Suprapubic skin (tissue), 4 donors: ENCODE data around the gene HSBP1. TPM values are rescaled to one million over a fixed set of nuclear protein-coding genes. Genes with fewer than 3 reads are reported as not detected.

ENCODE experiments used
- DNase-seq, 2 donors: peaks; one replicate each; pipeline ENCODE4 v3.0.0-alpha.2; 2019; ENCODE audit warnings: low spot score in 2 of 2
- H3K27ac ChIP-seq: fragments of 200-600 bp; sonication (generic); one replicate; pipeline ENCODE4 v1.5.1; 2019
- H3K27me3 ChIP-seq: fragments of 200-600 bp; sonication (generic); one replicate; pipeline ENCODE4 v1.5.1; 2019
- H3K36me3 ChIP-seq: fragments of 200-600 bp; sonication (generic); one replicate; pipeline ENCODE4 v1.5.1; 2019
- H3K4me1 ChIP-seq: fragments of 200-600 bp; sonication (generic); one replicate; pipeline ENCODE4 v1.5.1; 2019
- H3K4me3 ChIP-seq: fragments of 200-600 bp; sonication (generic); one replicate; pipeline ENCODE4 v1.5.1; 2019; ENCODE audit warnings: mild to moderate bottlenecking
- H3K9me3 ChIP-seq: fragments of 200-600 bp; sonication (generic); one replicate; pipeline ENCODE4 v1.5.1; 2019
- CTCF ChIP-seq, 2 donors: fragments of 200-600 bp in 1 of 2; fragments of 450-650 bp in 1 of 2; sonication (generic) in 1 of 2; IDR thresholded peaks; one replicate each; pipeline ENCODE4 v1.5.1; 2016 to 2019; ENCODE audit warnings: antibody characterized with exemption in 2 of 2, mild to moderate bottlenecking in 1 of 2, moderate library complexity in 1 of 2
- EP300 ChIP-seq: sonication (generic); formaldehyde crosslinking; IDR thresholded peaks from one replicate; pipeline ENCODE4 v1.6.1; 2017; ENCODE audit warnings: antibody characterized with exemption
- POLR2A ChIP-seq, 2 donors: fragments of 450-650 bp; IDR thresholded peaks; one replicate each; pipeline ENCODE4 v1.6.1; 2017; ENCODE audit warnings: antibody characterized with exemption in 2 of 2, mild to moderate bottlenecking in 2 of 2, moderate library complexity in 2 of 2
- POLR2AphosphoS5 ChIP-seq, 3 donors: sonication (generic); formaldehyde crosslinking; IDR thresholded peaks; one replicate each; pipeline ENCODE4 v1.6.1; 2017; ENCODE audit warnings: antibody characterized with exemption in 3 of 3
- WGBS: methylation state at CpG from one replicate; pipeline ENCODE4 v1.1.5; 2018; 5-methylcytosine and 5-hydroxymethylcytosine counted together
- total RNA-seq, 4 donors: library from RNA; depleted of rRNA; stranded (reverse); fragments of >200 nt; gene quantifications; one replicate each; pipeline ENCODE4 v1.1.0, GENCODE V29; 2016

Gene HSBP1
- total RNA-seq, 4 donors from 2014 or later = 13.4 to 22.0 (median 17.2) TPM

- peaks cover 7% of the 10 kb centered on the region for H3K27me3 ChIP-seq
- H3K4me3 ChIP-seq = no peak overlapping the region
- H3K9me3 ChIP-seq = no peaks in the 10 kb centered on the region
- TF ChIP-seq POLR2AphosphoS5 (IDR thresholded peaks at IDR 0.05) = no peak
- no peak for TF ChIP-seq POLR2A (IDR thresholded peaks at IDR 0.05)
- TF ChIP-seq EP300 = no peak
- TF ChIP-seq CTCF (IDR thresholded peaks at IDR 0.05) = no peak
- no peak for DNase-seq
- no peaks in the 10 kb centered on the region for H3K36me3 ChIP-seq
- H3K27ac ChIP-seq = no peak overlapping the region
- H3K4me1 ChIP-seq = peaks cover 1% of the 10 kb centered on the region
- WGBS = 71% methylated on average over 5 of the region's 5 CpGs
Measured at GRCh38 chr16:83831456-83831987, 23.7 kb downstream of the HSBP1 start.

- DNase-seq = no peak
- peaks cover 15% of the 10 kb centered on the region for H3K27me3 ChIP-seq
- TF ChIP-seq POLR2AphosphoS5 (IDR thresholded peaks at IDR 0.05) (no peak), CTCF (IDR thresholded peaks at IDR 0.05) (no peak), POLR2A (IDR thresholded peaks at IDR 0.05) (no peak)
- no peaks in the 10 kb centered on the region for H3K4me1 ChIP-seq
- H3K4me3 ChIP-seq = no peak overlapping the region
- H3K36me3 ChIP-seq = no peaks in the 10 kb centered on the region
- no peaks in the 10 kb centered on the region for H3K9me3 ChIP-seq
- H3K27ac ChIP-seq = no peak overlapping the region
- 95% methylated on average over 2 of the region's 2 CpGs for WGBS
Measured at GRCh38 chr16:83833921-83834320, 26.1 kb downstream of the HSBP1 start.

- Histone ChIP-seq H3K27ac (no peak overlapping the region), H3K4me3 (no peak overlapping the region), H3K27me3 (peaks cover 11% of the 10 kb centered on the region), H3K9me3 (no peaks in the 10 kb centered on the region), H3K4me1 (no peaks in the 10 kb centered on the region), H3K36me3 (no peaks in the 10 kb centered on the region)
- DNase-seq = no peak
- TF ChIP-seq POLR2A (IDR thresholded peaks at IDR 0.05) = no peak
- 80% methylated on average over 10 of the region's 10 CpGs for WGBS
Measured at GRCh38 chr16:83835586-83836566, 28.1 kb downstream of the HSBP1 start.

GRCh38 chr16:83837566-83837965, 29.8 kb downstream of the HSBP1 start:
- DNase-seq = peak in 1 of 2 donors; percentile 4
- no peaks in the 10 kb centered on the region for H3K4me1 ChIP-seq
- no peak for TF ChIP-seq CTCF (IDR thresholded peaks at IDR 0.05)
- TF ChIP-seq POLR2AphosphoS5 (IDR thresholded peaks at IDR 0.05) = no peak
- WGBS = 96% methylated on average over 4 of the region's 4 CpGs
- H3K4me3 ChIP-seq = no peak overlapping the region
- no peaks in the 10 kb centered on the region for H3K36me3 ChIP-seq
- H3K27ac ChIP-seq = no peak overlapping the region
- H3K27me3 ChIP-seq = peaks cover 11% of the 10 kb centered on the region
- no peaks in the 10 kb centered on the region for H3K9me3 ChIP-seq

GRCh38 chr16:83838151-83838550, 30.4 kb downstream of the HSBP1 start:
- TF ChIP-seq CTCF (IDR thresholded peaks at IDR 0.05) (no peak), EP300 (no peak), POLR2A (IDR thresholded peaks at IDR 0.05) (no peak), POLR2AphosphoS5 (IDR thresholded peaks at IDR 0.05) (no peak)
- no peaks in the 10 kb centered on the region for H3K4me1 ChIP-seq
- DNase-seq = no peak
- H3K4me3 ChIP-seq = no peak overlapping the region
- H3K36me3 ChIP-seq = no peaks in the 10 kb centered on the region
- H3K27ac ChIP-seq = no peak overlapping the region
- H3K9me3 ChIP-seq = no peaks in the 10 kb centered on the region
- 59% methylated on average over 4 of the region's 4 CpGs for WGBS
- peaks cover 11% of the 10 kb centered on the region for H3K27me3 ChIP-seq
